HG03196 (cell line): ENCODE results near the gene RPL10A.

ENCODE experiments used
- ATAC-seq: cut with Tn5 transposase; IDR thresholded peaks from one replicate; pipeline ENCODE4 v1.9.1; 2021; ENCODE audit not compliant: unreplicated experiment

Gene RPL10A

DNA sequence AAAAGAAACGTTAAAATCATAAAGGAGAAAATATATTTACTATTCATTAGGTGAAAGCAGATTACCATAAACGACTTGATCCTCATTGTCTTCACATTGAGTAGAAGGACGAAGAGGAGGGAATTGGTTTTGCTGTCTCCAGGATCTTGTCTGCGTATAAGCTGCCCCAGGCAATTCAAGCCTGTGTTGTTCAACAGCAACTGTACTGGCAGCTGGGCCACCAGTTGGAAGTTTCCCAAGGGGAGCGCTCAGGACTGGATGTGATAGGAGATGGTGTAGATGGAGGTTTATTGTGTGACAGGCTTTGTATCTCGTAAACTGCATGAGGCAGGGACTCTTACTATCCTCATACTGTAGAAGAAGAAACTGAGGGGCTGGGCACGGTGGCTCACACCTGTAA lies 20.0 kb upstream of the RPL10A start:
- ATAC-seq = no peak

- no peak for ATAC-seq
Measured at GRCh38 chr6:35449287-35449881, 18.8 kb upstream of the RPL10A start.

GRCh38 chr6:35451354-35452182 lies 16.6 kb upstream of the RPL10A start:
- ATAC-seq = no peak

- ATAC-seq = peak; percentile 80
Measured at GRCh38 chr6:35452183-35453090, 15.8 kb upstream of the RPL10A start, which contains the start of gene FANCE. FANCE (plus strand) TSS chr6:35452338; CDS start chr6:35452546, 208 bp downstream.

DNA sequence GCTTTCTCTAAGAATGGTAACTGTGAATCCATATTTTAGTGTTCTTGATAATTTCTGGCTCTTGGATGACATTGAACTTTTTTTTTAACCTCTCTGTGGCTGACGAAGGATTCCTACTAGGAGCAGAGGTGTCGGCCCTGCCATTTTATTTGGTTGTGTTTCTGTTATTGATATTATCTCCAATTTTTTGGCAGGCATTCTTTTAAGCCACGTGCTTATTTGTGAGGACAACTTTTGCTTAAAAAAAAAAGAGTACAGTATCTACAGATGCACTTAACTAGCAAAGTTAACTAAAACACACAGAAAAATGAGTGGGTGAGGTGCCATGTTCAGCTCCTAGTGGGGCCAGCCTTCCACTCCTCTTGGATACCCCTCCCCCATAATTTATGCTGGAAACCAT lies 15.0 kb upstream of the RPL10A start:
- ATAC-seq = no peak

DNA sequence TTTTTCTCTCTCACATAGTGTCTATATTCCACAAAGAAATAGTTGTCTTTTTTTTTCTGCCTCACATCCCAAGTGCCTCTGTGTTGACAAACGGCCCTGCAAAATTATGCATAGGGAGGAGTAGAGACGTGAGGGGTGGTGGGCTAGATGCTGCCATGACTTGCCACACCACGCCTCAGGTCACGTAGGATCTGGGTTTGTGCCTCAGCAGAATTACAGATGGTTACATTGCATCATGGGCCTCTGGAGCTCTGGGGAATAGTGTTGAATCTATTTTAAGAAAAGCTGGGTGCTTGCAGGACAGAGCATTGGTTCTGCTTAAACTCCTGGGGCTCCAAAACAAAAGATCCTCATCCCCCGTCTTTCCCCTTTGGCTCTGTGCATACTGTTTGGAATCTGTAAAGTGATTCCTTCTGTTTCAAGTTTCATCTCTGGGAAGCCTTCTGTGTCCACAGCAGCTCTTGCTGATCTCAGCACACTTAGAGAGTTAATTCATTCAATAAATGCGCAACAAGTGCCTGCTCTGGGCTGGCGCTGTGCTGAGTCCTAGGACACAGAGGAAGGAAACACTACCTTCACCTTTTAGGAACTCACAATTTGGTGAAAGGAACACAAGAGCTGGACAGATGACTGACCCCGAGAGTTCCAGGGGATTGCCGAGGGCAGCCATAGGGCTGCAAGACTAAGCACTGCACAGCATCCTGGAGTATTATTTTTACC lies 13.7 kb upstream of the RPL10A start:
- no peak for ATAC-seq

DNA sequence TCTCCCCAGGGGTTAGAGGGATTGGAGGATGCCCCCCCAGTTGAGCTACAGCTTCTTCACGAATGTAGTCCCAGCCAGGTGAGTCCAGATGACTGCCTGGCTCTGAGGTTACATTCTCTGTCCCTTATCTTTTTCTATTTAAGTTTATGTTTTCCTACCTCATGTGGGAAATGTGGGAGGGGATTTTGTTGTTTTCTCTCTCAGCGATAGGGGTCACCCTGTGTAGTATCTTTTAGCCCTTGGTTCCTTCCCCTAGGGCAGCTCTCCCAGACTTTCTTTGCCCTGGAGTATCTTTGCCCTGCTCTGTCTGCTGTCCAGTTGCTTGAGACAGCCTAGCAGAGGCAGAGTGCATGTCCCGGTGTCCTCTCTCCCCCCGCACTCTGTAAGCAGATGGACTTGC lies 10.3 kb upstream of the RPL10A start:
- no peak for ATAC-seq

DNA sequence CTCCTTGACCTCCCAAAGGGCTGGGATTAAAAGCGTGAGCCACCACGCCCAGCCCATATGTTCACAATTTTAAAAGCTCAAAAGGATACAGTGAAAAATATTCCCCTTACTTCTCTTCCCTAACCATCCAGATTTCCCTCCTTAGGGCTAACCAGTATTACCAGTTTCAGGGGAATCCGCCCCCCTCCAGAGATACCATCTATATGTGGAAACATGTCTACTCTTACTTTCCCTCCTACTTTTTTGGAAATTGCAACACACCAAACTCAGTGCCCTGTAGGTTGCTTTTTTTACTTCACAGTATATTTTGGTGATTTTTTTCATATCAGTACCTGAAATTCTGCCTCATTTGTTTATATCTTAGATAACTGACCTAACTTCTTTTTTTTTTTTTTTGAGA lies 6.9 kb upstream of the RPL10A start:
- no peak for ATAC-seq

- no peak for ATAC-seq
Measured at GRCh38 chr6:35463292-35463691, 4.9 kb upstream of the RPL10A start.

DNA sequence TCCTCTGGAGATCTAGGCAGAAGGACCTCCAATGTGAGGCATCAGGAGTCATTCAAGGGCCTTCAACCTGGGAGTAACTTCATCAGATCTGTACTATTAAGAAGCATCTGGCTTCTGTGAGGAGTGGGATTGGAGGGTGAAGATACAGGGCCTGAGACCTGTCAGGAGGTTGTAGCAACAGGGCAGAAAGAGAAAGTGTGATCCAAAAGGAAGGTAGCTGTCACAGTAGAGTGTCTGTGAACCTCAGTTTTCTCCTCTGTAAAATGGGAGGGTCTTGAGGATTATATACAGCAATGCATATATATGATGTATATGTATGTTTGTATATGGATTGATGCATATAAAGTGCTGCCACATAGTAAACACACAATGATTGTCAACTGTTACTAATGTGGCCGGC lies 2.6 kb upstream of the RPL10A start:
- no peak for ATAC-seq

- no peak for ATAC-seq
Measured at GRCh38 chr6:35468980-35469750, 964 bp downstream of the RPL10A start.

GRCh38 chr6:35469751-35470662 lies 1.8 kb downstream of the RPL10A start:
- ATAC-seq = no peak

GRCh38 chr6:35470663-35471120 lies 2.5 kb downstream of the RPL10A start:
- no peak for ATAC-seq

GRCh38 chr6:35471836-35472345 lies 3.7 kb downstream of the RPL10A start:
- ATAC-seq = no peak

DNA sequence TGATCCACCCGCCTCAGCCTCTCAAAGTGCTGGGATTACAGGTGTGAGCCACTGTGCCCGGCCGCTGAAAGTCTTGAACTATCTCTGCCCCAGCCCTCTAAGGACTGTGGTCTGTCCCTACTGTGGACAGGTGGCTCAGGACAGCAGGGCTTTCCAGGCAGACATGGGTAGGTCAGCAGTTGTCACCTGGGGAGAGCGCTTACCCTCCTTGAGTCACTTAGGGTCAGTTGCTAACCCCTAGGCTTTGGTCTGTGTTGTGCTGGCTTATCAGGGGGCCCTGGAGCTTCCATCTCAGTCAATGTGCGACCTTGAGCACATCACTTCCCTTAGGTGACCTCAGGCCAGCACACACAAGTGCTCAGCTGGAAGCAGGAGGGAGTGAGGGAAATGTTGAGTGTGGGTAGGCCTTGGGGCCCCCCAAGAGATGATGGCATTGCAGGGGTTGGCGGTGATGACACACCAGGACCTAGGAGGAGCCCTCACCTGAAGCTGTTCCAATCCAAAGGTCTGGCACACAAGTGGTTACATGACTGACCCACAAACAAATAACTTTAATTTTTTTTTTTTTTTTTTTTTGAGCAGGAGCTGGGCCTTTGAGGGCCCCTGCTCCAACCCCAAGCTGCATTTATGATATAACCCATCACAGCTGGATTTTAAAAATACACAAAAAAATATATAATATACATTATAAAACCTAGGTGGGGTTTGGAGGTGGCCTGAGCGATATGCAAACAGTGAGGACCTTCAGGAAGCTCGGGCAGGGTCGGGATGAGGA lies 5.1 kb downstream of the RPL10A start:
- no peak for ATAC-seq

- ATAC-seq = no peak
Measured at GRCh38 chr6:35473850-35474130, 5.6 kb downstream of the RPL10A start.

- ATAC-seq = no peak
Measured at GRCh38 chr6:35474131-35474941, 6.1 kb downstream of the RPL10A start.
